D341Med (cell line): ENCODE data around the gene CDH22.

Experiments
- DNase-seq: peaks from one replicate; pipeline ENCODE4 v3.0.0; 2012; ENCODE audit warnings: low spot score

The CDH22 gene

GRCh38 chr20:46298374-46298773, 9.9 kb downstream of the CDH22 start:
- DNase-seq = no peak

- DNase-seq = no peak
Observed at GRCh38 chr20:46296526-46297250, 11.6 kb downstream of the CDH22 start.

GRCh38 chr20:46293084-46293483, 15.2 kb downstream of the CDH22 start:
- DNase-seq = no peak

DNA sequence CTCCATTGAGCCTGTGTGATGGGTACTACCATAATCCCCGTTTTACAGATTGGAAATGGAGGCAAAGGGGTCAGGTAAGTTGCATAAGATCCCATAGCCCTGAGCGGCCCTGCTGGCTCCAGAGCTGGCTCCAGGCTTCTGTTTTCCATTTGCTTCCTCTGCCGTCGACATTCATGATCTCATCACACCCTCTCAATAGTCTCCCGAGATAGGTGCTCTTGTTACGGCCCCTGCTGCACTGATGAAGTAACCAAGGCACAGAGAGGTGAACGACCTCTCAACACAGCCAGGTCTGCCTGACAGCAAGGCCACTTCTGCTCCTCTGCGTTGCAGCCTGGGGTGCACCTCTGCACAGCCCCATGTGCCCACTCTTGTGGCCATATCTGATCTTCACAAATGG, 16.9 kb downstream of the CDH22 start:
- no peak for DNase-seq

DNA sequence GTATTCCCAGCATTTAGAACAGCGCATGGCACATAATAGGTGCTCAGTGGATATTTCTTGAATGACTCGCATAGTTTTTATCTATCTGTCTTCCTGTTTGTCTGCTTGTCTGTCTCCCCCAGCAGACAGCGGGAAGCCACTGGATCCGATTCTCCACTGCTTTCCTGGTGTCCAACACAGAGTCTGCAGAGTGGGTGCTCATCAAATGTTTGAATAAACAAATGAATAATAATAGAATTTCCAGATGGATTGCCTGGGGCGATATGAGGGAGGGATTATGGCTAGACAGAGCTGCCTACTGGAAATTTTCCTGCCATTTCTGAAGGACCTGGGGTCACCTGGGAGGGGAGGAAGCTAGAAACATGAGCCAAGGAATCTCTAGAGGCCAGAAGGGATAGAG, 18.9 kb downstream of the CDH22 start:
- DNase-seq = no peak

DNA sequence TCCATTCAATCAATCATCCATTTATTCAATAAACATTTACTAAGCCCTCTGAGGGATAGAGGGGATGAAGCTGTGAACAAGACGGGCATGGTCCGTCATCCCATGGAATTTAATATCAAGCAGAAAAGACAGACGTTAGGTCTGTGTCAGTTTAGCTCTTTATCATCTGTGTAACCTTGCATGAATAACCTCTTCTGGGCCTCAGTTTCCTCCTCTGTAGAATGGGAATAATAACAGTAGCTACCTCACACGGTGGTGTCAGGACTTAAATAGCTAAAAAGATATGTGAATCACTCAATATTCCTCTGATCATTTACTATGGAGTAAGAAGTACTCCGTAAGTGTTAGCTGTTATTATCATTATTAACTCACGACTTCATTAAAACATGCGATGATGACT, 21.3 kb downstream of the CDH22 start:
- no peak for DNase-seq

DNA sequence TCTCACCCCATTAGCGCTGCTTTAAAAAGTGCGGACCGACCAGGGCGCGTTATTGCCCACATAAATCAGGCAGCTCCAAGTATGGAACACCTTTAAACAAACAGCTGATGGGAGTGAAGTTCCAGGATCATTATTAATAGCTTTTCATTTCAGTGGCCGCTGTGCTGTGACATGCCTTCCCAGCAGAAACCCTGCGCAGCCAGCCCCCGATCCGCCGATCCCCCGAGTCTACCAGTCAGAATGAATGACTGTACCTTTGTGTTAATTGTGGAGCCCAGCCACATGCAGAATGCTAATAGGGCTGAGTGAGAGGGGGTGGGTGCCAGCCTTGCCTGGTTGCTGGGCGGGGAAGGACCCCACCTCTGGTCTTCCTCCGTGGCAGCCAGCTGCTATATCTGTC, 21.9 kb downstream of the CDH22 start:
- DNase-seq = no peak

- no peak for DNase-seq
Observed at GRCh38 chr20:46285740-46286139, 22.6 kb downstream of the CDH22 start.

DNA sequence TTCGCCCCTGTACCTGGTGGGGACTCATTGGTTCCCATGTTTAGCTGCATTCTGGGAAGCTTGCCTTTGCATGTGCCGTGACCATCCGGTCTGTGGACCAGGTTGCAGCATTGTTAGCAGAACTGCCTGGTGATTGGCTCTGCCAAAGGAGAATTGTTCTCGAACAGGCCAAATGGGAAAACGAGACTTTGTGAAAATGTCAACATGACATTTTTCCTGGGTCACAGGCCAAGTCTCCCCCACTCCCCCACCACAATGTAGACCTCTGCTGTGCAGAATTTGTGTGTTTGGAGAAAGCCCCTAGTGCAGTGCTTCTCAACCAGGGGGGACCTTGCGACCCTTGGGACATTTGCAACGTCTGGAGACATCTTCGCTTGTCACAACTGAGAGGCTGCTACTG, 23.2 kb downstream of the CDH22 start:
- no peak for DNase-seq

- no peak for DNase-seq
Observed at GRCh38 chr20:46284040-46284427, 24.3 kb downstream of the CDH22 start.

- DNase-seq = no peak
Observed at GRCh38 chr20:46283426-46284039, 24.8 kb downstream of the CDH22 start.

GRCh38 chr20:46282669-46283068, 25.6 kb downstream of the CDH22 start:
- no peak for DNase-seq

- no peak for DNase-seq
Observed at GRCh38 chr20:46279103-46279502, 29.2 kb downstream of the CDH22 start.

DNA sequence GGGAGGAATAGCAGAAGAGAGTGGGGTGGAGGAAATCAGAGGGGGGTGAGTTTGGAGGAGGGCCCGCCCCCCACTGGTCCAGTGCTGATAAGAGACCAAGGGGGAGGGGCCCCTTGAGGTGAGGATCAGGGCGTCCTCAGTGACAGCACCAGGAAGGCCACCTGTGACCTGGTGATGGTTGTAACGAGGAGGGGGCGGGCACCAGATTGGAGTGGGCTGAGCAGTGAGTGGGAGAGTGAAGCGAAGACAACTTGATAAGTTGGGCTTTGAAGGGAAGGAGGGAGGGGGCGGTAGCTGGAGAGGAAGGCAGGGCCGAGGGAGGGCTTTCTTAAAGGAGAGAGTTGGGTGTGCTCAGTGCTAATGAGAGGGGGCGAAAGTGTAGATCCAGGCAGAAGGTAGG, 30.7 kb downstream of the CDH22 start:
- no peak for DNase-seq

- no peak for DNase-seq
Observed at GRCh38 chr20:46276531-46276930, 31.8 kb downstream of the CDH22 start.

DNA sequence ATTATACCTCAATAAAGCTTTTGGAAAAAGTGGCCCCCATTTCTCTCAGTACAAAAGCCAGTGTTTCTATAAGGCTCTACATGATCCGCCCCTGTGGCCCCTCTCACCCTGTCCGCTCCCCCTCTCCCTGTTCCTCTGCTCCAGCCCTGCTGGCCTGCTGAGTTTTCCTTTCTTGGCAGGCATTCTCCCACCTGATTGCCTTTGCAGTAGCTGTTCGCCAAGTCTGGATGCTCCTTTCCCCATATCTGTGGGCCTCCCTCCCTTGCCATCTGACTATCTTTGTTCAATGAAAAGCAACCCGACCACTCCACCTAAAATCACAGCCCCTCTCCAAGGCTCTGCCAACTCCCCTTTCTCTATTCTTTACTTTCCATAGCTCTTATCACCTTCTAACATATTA, 33.2 kb downstream of the CDH22 start:
- no peak for DNase-seq

DNA sequence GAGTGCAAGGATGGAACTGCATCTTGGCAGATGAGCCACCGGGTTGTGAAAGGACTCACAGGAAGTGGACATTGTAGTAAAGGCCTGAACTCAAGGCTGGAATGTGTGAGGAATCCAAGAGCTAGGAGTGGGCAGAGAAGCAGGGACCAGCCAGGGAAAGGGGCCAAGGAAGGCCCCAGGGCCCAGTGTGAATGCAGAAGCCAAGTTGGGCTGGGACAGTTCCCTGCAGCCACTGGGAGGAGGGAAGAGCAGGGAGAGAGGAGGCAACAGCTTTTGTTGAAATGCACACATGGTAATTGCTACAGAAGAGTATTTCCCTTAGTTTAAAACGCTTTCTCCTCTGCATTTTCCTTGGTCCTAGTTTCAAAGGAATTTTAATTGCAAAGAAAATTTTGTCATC, 34.6 kb downstream of the CDH22 start:
- DNase-seq = no peak

- no peak for DNase-seq
Observed at GRCh38 chr20:46272389-46273047, 35.8 kb downstream of the CDH22 start.

DNA sequence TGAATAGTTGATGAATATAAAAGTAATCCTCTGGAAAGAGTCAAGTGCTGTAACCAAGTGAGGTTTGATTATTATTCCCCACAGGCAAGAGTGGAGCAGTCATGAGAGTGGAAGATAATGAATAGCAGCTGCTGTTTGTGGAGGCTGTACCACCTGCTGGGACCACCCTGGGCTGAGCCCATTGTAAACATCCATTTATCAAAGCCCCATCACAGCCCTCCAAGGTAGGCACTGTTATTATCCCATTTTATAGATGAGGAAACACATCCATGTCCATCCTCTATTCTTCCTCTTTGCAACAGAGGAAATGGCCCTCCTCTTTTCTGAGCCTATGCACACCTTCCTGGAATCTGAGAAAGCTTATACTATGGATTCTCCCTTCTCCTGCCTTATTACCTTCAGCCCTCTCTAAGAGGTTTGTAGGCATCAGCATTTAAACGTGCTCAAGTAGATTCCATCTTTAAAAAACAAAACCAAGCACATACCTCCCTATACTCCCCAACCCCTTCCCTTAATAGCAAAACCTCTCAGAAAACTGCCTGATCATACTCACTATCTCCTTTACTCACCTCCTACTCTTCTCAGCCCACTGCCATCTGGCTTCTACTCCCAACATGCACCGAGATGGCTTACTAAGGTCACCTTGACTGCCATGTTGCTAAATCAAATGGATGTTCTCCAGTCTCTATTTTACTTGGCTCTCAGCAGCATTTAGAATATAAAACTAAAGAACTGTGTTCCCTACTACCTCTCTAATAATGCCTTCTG, 37.1 kb downstream of the CDH22 start:
- no peak for DNase-seq

DNA sequence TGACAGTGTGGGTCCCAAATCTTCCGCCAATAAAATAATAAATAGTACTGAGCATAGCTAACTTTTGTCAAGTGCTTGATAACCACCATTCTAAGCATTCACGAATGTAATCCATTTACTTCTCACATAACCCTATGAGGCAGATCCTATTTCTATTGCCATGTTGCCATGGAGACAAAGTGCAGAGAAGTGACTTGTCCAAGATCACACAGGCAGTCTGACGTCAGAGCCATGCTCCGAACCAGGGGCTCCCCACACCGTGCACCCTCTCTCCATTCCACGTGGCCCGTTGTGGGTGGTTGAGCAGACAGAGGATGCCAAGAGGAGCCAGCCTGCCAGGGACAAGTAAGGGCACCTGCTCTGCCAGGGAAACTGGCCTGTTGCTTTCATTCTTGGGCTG, 38.9 kb downstream of the CDH22 start:
- DNase-seq = no peak

DNA sequence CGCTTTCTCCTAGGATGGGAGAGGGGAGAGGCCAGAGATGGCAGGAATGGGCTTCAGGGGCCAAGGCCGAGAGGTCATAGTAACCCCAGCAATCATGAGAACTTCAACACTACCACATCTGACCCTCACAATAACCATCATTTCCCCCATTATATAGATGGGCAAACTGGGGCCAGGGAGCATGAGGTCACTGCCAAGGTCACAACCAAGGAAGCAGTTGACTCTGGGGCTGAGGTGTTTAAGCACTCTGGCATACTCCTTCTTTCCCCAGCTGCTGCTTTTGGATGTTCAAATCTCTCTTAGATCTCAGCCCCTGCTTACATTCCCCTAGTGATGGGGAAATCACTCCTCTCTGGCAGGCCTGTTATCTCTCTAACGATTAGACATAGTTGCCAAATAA, 39.6 kb downstream of the CDH22 start:
- no peak for DNase-seq

GRCh38 chr20:46268131-46268614, 40.1 kb downstream of the CDH22 start:
- DNase-seq = peak; percentile 67
